Measurements from ENCODE around the gene LDB2. TPM values are rescaled to one million over a fixed set of nuclear protein-coding genes. Genes with fewer than 3 reads are reported as not detected.
"Not testable (repeated sequence)": the region's sequence is repeated elsewhere in the genome, so short reads cannot be mapped to it uniquely, and the experiment has no call there.

LDB2 gene
- total RNA-seq, 3 donors from 2014 or later = 34.5 to 68.8 (median 36.5) TPM

DNA sequence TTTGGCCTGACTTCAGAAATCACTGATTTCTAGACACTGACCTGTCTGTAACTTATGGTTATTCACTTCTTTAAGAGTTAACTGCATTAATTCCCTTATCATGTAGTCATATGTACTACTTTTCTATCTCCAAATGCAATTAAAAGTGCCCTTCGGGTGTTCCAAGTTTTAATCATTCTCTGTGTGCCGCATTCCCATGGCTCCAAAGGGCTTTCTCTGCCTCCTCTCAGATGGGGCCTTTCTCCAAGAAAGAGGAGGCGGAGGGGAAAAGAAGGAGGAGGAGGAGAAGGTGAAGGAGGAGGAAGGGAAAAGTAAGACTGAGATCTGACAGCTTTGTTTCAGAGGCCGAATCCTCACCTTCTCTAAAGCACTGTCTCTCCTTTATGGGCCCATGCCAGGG lies 325.8 kb downstream of the LDB2 start:
- intact Hi-C loops (cut with DNase I; ENCODE audit: low total_unique reads) = no loop called here
- H3K9me3 ChIP-seq = no peaks in the 10 kb centered on the region
- no peak overlapping the region for H3K4me3 ChIP-seq
- peak overlapping the region in 1 of 2 donors; percentile 75 for H3K27ac ChIP-seq
- TF ChIP-seq POLR2A (IDR thresholded peaks at IDR 0.05) (no peak), POLR2AphosphoS5 (IDR thresholded peaks at IDR 0.05) (no peak)
- TF ChIP-seq, protein P1, sequence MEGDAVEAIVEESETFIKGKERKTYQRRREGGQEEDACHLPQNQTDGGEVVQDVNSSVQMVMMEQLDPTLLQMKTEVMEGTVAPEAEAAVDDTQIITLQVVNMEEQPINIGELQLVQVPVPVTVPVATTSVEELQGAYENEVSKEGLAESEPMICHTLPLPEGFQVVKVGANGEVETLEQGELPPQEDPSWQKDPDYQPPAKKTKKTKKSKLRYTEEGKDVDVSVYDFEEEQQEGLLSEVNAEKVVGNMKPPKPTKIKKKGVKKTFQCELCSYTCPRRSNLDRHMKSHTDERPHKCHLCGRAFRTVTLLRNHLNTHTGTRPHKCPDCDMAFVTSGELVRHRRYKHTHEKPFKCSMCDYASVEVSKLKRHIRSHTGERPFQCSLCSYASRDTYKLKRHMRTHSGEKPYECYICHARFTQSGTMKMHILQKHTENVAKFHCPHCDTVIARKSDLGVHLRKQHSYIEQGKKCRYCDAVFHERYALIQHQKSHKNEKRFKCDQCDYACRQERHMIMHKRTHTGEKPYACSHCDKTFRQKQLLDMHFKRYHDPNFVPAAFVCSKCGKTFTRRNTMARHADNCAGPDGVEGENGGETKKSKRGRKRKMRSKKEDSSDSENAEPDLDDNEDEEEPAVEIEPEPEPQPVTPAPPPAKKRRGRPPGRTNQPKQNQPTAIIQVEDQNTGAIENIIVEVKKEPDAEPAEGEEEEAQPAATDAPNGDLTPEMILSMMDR (IDR thresholded peaks at IDR 0.05) = no peak
- no peak for DNase-seq (ENCODE audit: low spot score in 2 of 2)
- peaks cover 5 to 7% of the 10 kb centered on the region in 2 donors for H3K4me1 ChIP-seq
- no peaks in the 10 kb centered on the region for H3K27me3 ChIP-seq
- H3K36me3 ChIP-seq = no peaks in the 10 kb centered on the region

GRCh38 chr4:16572161-16572560 lies 326.3 kb downstream of the LDB2 start:
- no peak overlapping the region for H3K27ac ChIP-seq
- H3K27me3 ChIP-seq = no peaks in the 10 kb centered on the region
- TF ChIP-seq, protein P1 (IDR thresholded peaks at IDR 0.05) = no peak
- no peak for TF ChIP-seq POLR2A (IDR thresholded peaks at IDR 0.05)
- TF ChIP-seq POLR2AphosphoS5 (IDR thresholded peaks at IDR 0.05) = no peak

GRCh38 chr4:16569790-16570189 lies 328.7 kb downstream of the LDB2 start:
- TF ChIP-seq, protein P1 (IDR thresholded peaks at IDR 0.05) = no peak
- no peak for TF ChIP-seq POLR2A (IDR thresholded peaks at IDR 0.05)
- TF ChIP-seq POLR2AphosphoS5 (IDR thresholded peaks at IDR 0.05) = no peak
- Histone ChIP-seq H3K27ac (no peak overlapping the region), H3K9me3 (no peaks in the 10 kb centered on the region), H3K4me1 (peaks cover 5 to 7% of the 10 kb centered on the region in 2 donors), H3K36me3 (no peaks in the 10 kb centered on the region), H3K27me3 (no peaks in the 10 kb centered on the region), H3K4me3 (no peak overlapping the region)
- no peak for DNase-seq (ENCODE audit: low spot score in 2 of 2)
- intact Hi-C loops (cut with DNase I; ENCODE audit: low total_unique reads) = no loop called here

More at GRCh38 chr4:16572161-16572560, 326.3 kb downstream of the LDB2 start:
- no peak for DNase-seq (ENCODE audit: low spot score in 2 of 2)
- intact Hi-C loops (cut with DNase I; ENCODE audit: low total_unique reads) = no loop called here
- Histone ChIP-seq H3K36me3 (no peaks in the 10 kb centered on the region), H3K9me3 (no peaks in the 10 kb centered on the region), H3K4me3 (no peak overlapping the region), H3K4me1 (peaks cover 5 to 7% of the 10 kb centered on the region in 2 donors)

DNA sequence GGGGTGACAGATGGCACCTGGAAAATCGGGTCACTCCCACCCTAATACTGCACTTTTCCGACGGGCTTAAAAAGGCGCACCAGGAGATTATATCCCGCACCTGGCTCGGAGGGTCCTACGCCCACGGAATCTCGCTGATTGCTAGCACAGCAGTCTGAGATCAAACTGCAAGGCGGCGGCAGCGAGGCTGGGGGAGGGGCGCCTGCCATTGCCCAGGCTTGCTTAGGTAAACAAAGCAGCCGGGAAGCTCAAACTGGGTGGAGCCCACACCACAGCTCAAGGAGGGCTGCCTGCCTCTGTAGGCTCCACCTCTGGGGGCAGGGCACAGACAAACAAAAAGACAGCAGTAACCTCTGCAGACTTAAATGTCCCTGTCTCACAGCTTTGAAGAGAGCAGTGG lies 341.1 kb downstream of the LDB2 start:
- H3K27me3 ChIP-seq; DNase-seq (ENCODE audit: low spot score in 2 of 2); H3K27ac ChIP-seq; H3K4me1 ChIP-seq; H3K9me3 ChIP-seq; H3K4me3 ChIP-seq; intact Hi-C loops (cut with DNase I; ENCODE audit: low total_unique reads); H3K36me3 ChIP-seq: not testable (repeated sequence)

- DNase-seq (ENCODE audit: low spot score in 2 of 2) = no peak
- Histone ChIP-seq H3K36me3 (no peaks in the 10 kb centered on the region), H3K9me3 (no peaks in the 10 kb centered on the region), H3K4me1 (no peaks in the 10 kb centered on the region), H3K27ac (no peak overlapping the region), H3K4me3 (no peak overlapping the region), H3K27me3 (no peaks in the 10 kb centered on the region)
- intact Hi-C loops (cut with DNase I; ENCODE audit: low total_unique reads) = no loop called here
- TF ChIP-seq POLR2AphosphoS5 (IDR thresholded peaks at IDR 0.05) = no peak
- TF ChIP-seq POLR2A (IDR thresholded peaks at IDR 0.05) = no peak
- TF ChIP-seq, protein P1 (IDR thresholded peaks at IDR 0.05) = no peak
Observed at GRCh38 chr4:16555156-16555555, 343.3 kb downstream of the LDB2 start.

DNA sequence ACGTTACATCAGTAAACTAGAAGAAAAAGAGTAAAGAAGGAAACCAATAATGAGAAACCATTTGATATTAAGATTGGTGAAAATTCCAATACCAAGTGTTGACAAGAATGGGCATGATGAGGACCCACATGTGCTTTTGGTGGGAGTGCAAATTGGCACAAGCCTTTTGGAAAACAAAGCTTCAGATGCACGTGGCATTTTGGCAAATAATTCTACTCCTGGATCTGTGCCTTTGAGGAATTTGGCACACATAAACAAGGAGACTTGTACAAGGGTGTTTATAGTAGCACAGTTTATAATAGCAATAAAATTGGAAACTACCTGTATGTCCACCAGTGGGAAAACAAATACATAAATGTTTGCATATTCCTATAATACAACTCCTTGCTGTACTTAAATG lies 347.9 kb downstream of the LDB2 start:
- H3K4me3 ChIP-seq = no peak overlapping the region
- no peak overlapping the region for H3K27ac ChIP-seq
- no peaks in the 10 kb centered on the region for H3K4me1 ChIP-seq
- no peak for DNase-seq (ENCODE audit: low spot score in 2 of 2)
- TF ChIP-seq, protein P1 (IDR thresholded peaks at IDR 0.05) = no peak
- TF ChIP-seq POLR2AphosphoS5 (IDR thresholded peaks at IDR 0.05) = no peak
- TF ChIP-seq POLR2A (IDR thresholded peaks at IDR 0.05) = no peak
- H3K27me3 ChIP-seq = no peaks in the 10 kb centered on the region
- no peaks in the 10 kb centered on the region for H3K9me3 ChIP-seq
- H3K36me3 ChIP-seq = no peaks in the 10 kb centered on the region
- intact Hi-C loops (cut with DNase I; ENCODE audit: low total_unique reads) = no loop called here

All from breast epithelium (tissue), 4 donors.